ENCODE measurements around the gene MAD1L1.

The MAD1L1 gene

GRCh38 chr7:2256306-2257045 lies 23.7 kb upstream of the MAD1L1 start:
- H3K27me3 ChIP-seq (ENCODE audit: control insufficient read depth, insufficient read depth, low read length), result no peaks in the 10 kb centered on the region
- H3K27ac ChIP-seq (ENCODE audit: low read depth, low read length), result no peak overlapping the region
- no peak overlapping the region for H3K9ac ChIP-seq (ENCODE audit: low read length)
- H3K4me1 ChIP-seq (ENCODE audit: control insufficient read depth, insufficient read depth, low read length), result no peaks in the 10 kb centered on the region
- H3K4me3 ChIP-seq (ENCODE audit: low read length), result no peak overlapping the region
- peaks cover 15% of the 10 kb centered on the region for H3K36me3 ChIP-seq (ENCODE audit: control insufficient read depth, insufficient read depth, low read length)

GRCh38 chr7:2255145-2256139 lies 22.7 kb upstream of the MAD1L1 start:
- H3K36me3 ChIP-seq (ENCODE audit: control insufficient read depth, insufficient read depth, low read length), result peaks cover 15% of the 10 kb centered on the region
- no peaks in the 10 kb centered on the region for H3K27me3 ChIP-seq (ENCODE audit: control insufficient read depth, insufficient read depth, low read length)
- H3K4me3 ChIP-seq (ENCODE audit: low read length), result no peak overlapping the region
- H3K9ac ChIP-seq (ENCODE audit: low read length), result no peak overlapping the region
- H3K4me1 ChIP-seq (ENCODE audit: control insufficient read depth, insufficient read depth, low read length), result no peaks in the 10 kb centered on the region
- H3K27ac ChIP-seq (ENCODE audit: low read depth, low read length), result no peak overlapping the region

- Histone ChIP-seq H3K27ac (ENCODE audit: low read depth, low read length) (no peak overlapping the region), H3K4me3 (ENCODE audit: low read length) (no peak overlapping the region), H3K36me3 (ENCODE audit: control insufficient read depth, insufficient read depth, low read length) (peaks cover 15% of the 10 kb centered on the region), H3K4me1 (ENCODE audit: control insufficient read depth, insufficient read depth, low read length) (no peaks in the 10 kb centered on the region), H3K9ac (ENCODE audit: low read length) (no peak overlapping the region), H3K27me3 (ENCODE audit: control insufficient read depth, insufficient read depth, low read length) (no peaks in the 10 kb centered on the region)
Observed at GRCh38 chr7:2254429-2255144, 21.8 kb upstream of the MAD1L1 start.

GRCh38 chr7:2253525-2254244 lies 20.9 kb upstream of the MAD1L1 start:
- H3K4me3 ChIP-seq (ENCODE audit: low read length), result no peak overlapping the region
- H3K27me3 ChIP-seq (ENCODE audit: control insufficient read depth, insufficient read depth, low read length), result no peaks in the 10 kb centered on the region
- no peak overlapping the region for H3K27ac ChIP-seq (ENCODE audit: low read depth, low read length)
- H3K36me3 ChIP-seq (ENCODE audit: control insufficient read depth, insufficient read depth, low read length), result peaks cover 15% of the 10 kb centered on the region
- no peak overlapping the region for H3K9ac ChIP-seq (ENCODE audit: low read length)
- no peaks in the 10 kb centered on the region for H3K4me1 ChIP-seq (ENCODE audit: control insufficient read depth, insufficient read depth, low read length)

- peaks cover 15% of the 10 kb centered on the region for H3K36me3 ChIP-seq (ENCODE audit: control insufficient read depth, insufficient read depth, low read length)
- no peak overlapping the region for H3K27ac ChIP-seq (ENCODE audit: low read depth, low read length)
- H3K9ac ChIP-seq (ENCODE audit: low read length), result no peak overlapping the region
- no peak overlapping the region for H3K4me3 ChIP-seq (ENCODE audit: low read length)
- no peaks in the 10 kb centered on the region for H3K27me3 ChIP-seq (ENCODE audit: control insufficient read depth, insufficient read depth, low read length)
- H3K4me1 ChIP-seq (ENCODE audit: control insufficient read depth, insufficient read depth, low read length), result no peaks in the 10 kb centered on the region
Observed at GRCh38 chr7:2253021-2253420, 20.3 kb upstream of the MAD1L1 start.

GRCh38 chr7:2251841-2252771 lies 19.4 kb upstream of the MAD1L1 start:
- Histone ChIP-seq H3K4me1 (ENCODE audit: control insufficient read depth, insufficient read depth, low read length) (no peaks in the 10 kb centered on the region), H3K27me3 (ENCODE audit: control insufficient read depth, insufficient read depth, low read length) (no peaks in the 10 kb centered on the region), H3K27ac (ENCODE audit: low read depth, low read length) (no peak overlapping the region), H3K36me3 (ENCODE audit: control insufficient read depth, insufficient read depth, low read length) (peaks cover 15% of the 10 kb centered on the region), H3K4me3 (ENCODE audit: low read length) (no peak overlapping the region), H3K9ac (ENCODE audit: low read length) (no peak overlapping the region)

- H3K27ac ChIP-seq (ENCODE audit: low read depth, low read length), result no peak overlapping the region
- H3K4me3 ChIP-seq (ENCODE audit: low read length), result no peak overlapping the region
- no peak overlapping the region for H3K9ac ChIP-seq (ENCODE audit: low read length)
- no peaks in the 10 kb centered on the region for H3K27me3 ChIP-seq (ENCODE audit: control insufficient read depth, insufficient read depth, low read length)
- H3K4me1 ChIP-seq (ENCODE audit: control insufficient read depth, insufficient read depth, low read length), result no peaks in the 10 kb centered on the region
- peaks cover 15% of the 10 kb centered on the region for H3K36me3 ChIP-seq (ENCODE audit: control insufficient read depth, insufficient read depth, low read length)
Observed at GRCh38 chr7:2251381-2251780, 18.6 kb upstream of the MAD1L1 start.

- Histone ChIP-seq H3K27me3 (ENCODE audit: control insufficient read depth, insufficient read depth, low read length) (no peaks in the 10 kb centered on the region), H3K27ac (ENCODE audit: low read depth, low read length) (no peak overlapping the region), H3K4me3 (ENCODE audit: low read length) (no peak overlapping the region), H3K36me3 (ENCODE audit: control insufficient read depth, insufficient read depth, low read length) (peaks cover 9% of the 10 kb centered on the region), H3K4me1 (ENCODE audit: control insufficient read depth, insufficient read depth, low read length) (no peaks in the 10 kb centered on the region), H3K9ac (ENCODE audit: low read length) (no peak overlapping the region)
Observed at GRCh38 chr7:2249744-2250323, 17.1 kb upstream of the MAD1L1 start.

GRCh38 chr7:2248984-2249694 lies 16.4 kb upstream of the MAD1L1 start:
- peak overlapping the region; percentile 1 for H3K4me3 ChIP-seq (ENCODE audit: low read length)
- H3K36me3 ChIP-seq (ENCODE audit: control insufficient read depth, insufficient read depth, low read length), result peaks cover 5% of the 10 kb centered on the region
- H3K4me1 ChIP-seq (ENCODE audit: control insufficient read depth, insufficient read depth, low read length), result no peaks in the 10 kb centered on the region
- no peak overlapping the region for H3K27ac ChIP-seq (ENCODE audit: low read depth, low read length)
- no peaks in the 10 kb centered on the region for H3K27me3 ChIP-seq (ENCODE audit: control insufficient read depth, insufficient read depth, low read length)
- no peak overlapping the region for H3K9ac ChIP-seq (ENCODE audit: low read length)

GRCh38 chr7:2247141-2247995 lies 14.6 kb upstream of the MAD1L1 start:
- Histone ChIP-seq H3K4me3 (ENCODE audit: low read length) (no peak overlapping the region), H3K27ac (ENCODE audit: low read depth, low read length) (no peak overlapping the region), H3K27me3 (ENCODE audit: control insufficient read depth, insufficient read depth, low read length) (no peaks in the 10 kb centered on the region), H3K9ac (ENCODE audit: low read length) (no peak overlapping the region), H3K36me3 (ENCODE audit: control insufficient read depth, insufficient read depth, low read length) (no peaks in the 10 kb centered on the region), H3K4me1 (ENCODE audit: control insufficient read depth, insufficient read depth, low read length) (no peaks in the 10 kb centered on the region)

Data from rectal smooth muscle tissue (tissue), 1 donor.